Measurements from ENCODE around the gene AGAP3. TPM values are rescaled to one million over a fixed set of nuclear protein-coding genes. Genes with fewer than 3 reads are reported as not detected.

Gene AGAP3
- 100 to 1,000 TPM; 161 to 167 TPM for total RNA-seq
- polyA plus RNA-seq (ENCODE audit: insufficient read length in 6 of 6) = 100 to 1,000 TPM in 2 of 6 donors, 10 to 100 TPM in 4; 83.3 to 103 (median 98.7) TPM
- long read RNA-seq, donor 1, partial matches to known transcripts = 34 of 37 reads
- long read RNA-seq, donor 1, other reads (novel, unspliced or antisense) = 0 of 37 reads
- long read RNA-seq, donor 2, partial matches to known transcripts = 17 of 22 reads
- long read RNA-seq, donor 2, other reads (novel, unspliced or antisense) = 0 of 22 reads
- long read RNA-seq, donor 3, partial matches to known transcripts = 0 of 4 reads
- long read RNA-seq, donor 3, other reads (novel, unspliced or antisense) = 0 of 4 reads
- long read RNA-seq, donor 4, partial matches to known transcripts = 8 of 12 reads
- long read RNA-seq, donor 4, other reads (novel, unspliced or antisense) = 4 of 12 reads
- long read RNA-seq, donor 5, partial matches to known transcripts = 0 of 3 reads
- long read RNA-seq, donor 5, other reads (novel, unspliced or antisense) = 0 of 3 reads
- long read RNA-seq, donor 6, partial matches to known transcripts = 0 of 7 reads
- long read RNA-seq, donor 6, other reads (novel, unspliced or antisense) = 0 of 7 reads
- long read RNA-seq, donor 7, partial matches to known transcripts = 9 of 14 reads
- long read RNA-seq, donor 7, other reads (novel, unspliced or antisense) = 0 of 14 reads
- long read RNA-seq, donor 8, partial matches to known transcripts = 0 of 5 reads
- long read RNA-seq, donor 8, other reads (novel, unspliced or antisense) = 0 of 5 reads
- long read RNA-seq, donor 9 = 0 reads
- long read RNA-seq, donor 10, partial matches to known transcripts = 4 of 7 reads
- long read RNA-seq, donor 10, other reads (novel, unspliced or antisense) = 2 of 7 reads
- long read RNA-seq, donor 11, transcript AGAP3-211 (9 exons, 2,039 nt) = major isoform, 6 of 31 reads
- long read RNA-seq, donor 11, partial matches to known transcripts = 22 of 31 reads
- long read RNA-seq, donor 11, other reads (novel, unspliced or antisense) = 0 of 31 reads
- long read RNA-seq, donor 12, partial matches to known transcripts = 23 of 31 reads
- long read RNA-seq, donor 12, other reads (novel, unspliced or antisense) = 0 of 31 reads

GRCh38 chr7:151085691-151086620 lies at the start of gene AGAP3:
TSS of gene AGAP3 (plus strand) at chr7:151086475. CDS start at chr7:151086742, 267 bp downstream.
- intact Hi-C loops (cut with DNase I) = no loop called here
- ATAC-seq = peak; percentile 77
- Histone ChIP-seq H3K27me3 (peaks cover 0 to 12% of the 10 kb centered on the region in 2 donors), H3K4me1 (peaks cover 47 to 79% of the 10 kb centered on the region in 2 donors), H3K4me3 (peak within 1 kb of the TSS; percentile 67 to 87), H3K36me3 (no peaks in the 10 kb centered on the region), H3K9me3 (no peaks in the 10 kb centered on the region), H3K27ac (peak within 1 kb of the TSS; percentile 90 to 92)
- TF ChIP-seq, protein P1, sequence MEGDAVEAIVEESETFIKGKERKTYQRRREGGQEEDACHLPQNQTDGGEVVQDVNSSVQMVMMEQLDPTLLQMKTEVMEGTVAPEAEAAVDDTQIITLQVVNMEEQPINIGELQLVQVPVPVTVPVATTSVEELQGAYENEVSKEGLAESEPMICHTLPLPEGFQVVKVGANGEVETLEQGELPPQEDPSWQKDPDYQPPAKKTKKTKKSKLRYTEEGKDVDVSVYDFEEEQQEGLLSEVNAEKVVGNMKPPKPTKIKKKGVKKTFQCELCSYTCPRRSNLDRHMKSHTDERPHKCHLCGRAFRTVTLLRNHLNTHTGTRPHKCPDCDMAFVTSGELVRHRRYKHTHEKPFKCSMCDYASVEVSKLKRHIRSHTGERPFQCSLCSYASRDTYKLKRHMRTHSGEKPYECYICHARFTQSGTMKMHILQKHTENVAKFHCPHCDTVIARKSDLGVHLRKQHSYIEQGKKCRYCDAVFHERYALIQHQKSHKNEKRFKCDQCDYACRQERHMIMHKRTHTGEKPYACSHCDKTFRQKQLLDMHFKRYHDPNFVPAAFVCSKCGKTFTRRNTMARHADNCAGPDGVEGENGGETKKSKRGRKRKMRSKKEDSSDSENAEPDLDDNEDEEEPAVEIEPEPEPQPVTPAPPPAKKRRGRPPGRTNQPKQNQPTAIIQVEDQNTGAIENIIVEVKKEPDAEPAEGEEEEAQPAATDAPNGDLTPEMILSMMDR (IDR thresholded peaks at IDR 0.05) = no peak
- DNase-seq = peak; percentile 82 to 99 (median 92)

DNA sequence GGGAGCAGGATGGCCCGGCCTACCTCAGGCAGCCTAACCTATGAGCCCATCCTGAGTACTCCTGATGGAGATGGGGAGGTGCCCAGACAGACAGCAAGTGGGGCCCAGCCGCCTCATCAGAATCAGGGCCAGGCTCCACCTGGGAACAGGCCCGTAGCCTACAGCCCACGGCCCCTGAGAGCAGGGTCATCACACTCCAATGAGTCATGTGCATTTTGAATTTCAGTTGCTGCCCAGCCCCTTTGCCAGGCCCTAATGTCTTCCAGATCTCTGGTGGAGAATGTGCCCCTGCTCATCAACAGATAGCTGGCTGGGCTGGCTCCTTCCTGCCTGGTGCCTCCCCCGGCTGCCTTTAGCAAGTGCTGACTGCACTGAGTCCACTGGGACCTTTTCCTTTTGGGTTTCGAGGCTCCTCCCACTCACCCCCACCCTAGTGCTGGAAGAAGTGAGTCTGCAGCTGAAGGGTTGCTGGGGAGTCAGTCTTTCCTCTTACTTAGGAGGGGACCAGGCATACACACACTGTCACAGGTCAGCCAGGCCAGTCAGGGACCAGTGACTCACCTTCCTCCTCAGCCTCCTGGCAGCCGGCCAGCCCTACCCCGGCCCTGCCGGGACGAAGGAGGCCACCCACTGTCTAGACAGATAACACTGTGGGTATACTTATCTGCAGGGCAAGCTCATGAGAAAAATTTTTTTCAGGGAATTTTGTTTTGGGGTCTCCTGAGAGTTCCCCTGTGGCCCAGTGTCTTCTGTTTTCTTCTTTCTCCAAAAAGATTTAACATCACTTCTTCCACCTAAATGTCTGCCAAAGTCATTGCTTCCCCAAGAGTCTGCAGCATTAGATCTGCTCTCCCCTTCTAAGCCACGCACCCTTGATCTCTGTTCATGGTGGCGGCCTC lies 47.1 kb upstream of the AGAP3 start:
- DNase-seq (peak in 3 of 4 donors; percentile 19 to 94 (median 85)), ATAC-seq (peak; percentile 86)
- peaks cover 0 to 55% of the 10 kb centered on the region in 2 donors for H3K36me3 ChIP-seq
- no peaks in the 10 kb centered on the region for H3K9me3 ChIP-seq
- no peak overlapping the region for H3K4me3 ChIP-seq
- H3K27me3 ChIP-seq = no peaks in the 10 kb centered on the region
- peak overlapping the region; percentile 55 to 71 for H3K27ac ChIP-seq
- intact Hi-C loops (cut with DNase I) = no loop called here
- TF ChIP-seq, protein P1 (IDR thresholded peaks at IDR 0.05) = no peak
- H3K4me1 ChIP-seq = peaks cover 12 to 22% of the 10 kb centered on the region in 2 donors

DNA sequence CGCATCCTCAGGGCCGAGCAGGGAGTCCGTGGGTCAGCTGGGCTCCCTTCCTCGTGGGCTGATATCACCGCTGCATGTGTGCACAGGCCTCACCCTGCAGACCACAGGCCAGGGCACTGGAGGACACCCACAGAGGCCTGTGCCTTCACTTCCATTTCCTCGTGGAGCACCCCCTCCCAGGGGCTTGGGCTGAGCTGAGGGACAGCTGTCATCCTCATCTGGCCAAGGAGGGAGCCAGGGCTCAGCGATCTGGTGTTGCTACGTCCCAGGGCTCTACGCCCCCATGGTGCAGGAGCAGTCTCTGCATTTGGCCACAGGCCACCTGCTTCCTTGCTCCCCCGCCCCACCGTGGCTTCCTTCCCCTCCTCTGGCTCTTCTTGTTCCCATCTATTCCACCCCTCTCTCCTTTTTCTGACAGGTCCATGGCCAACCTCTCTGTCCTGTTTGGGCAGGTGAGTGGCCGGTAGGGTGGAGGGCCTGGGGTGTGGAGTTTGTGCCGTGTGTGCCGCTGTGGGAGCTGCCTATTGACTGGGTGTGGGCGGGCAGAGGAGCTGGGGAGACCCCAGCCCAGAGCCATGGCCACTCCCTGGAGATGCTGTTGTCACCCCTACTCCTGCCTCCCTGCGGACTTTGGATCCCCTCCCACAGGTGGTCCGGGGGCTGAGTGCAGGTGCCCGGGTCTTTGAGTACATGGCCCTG lies 46.3 kb upstream of the AGAP3 start:
- intact Hi-C loops (cut with DNase I) = no loop called here
- Histone ChIP-seq H3K36me3 (peaks cover 0 to 55% of the 10 kb centered on the region in 2 donors), H3K9me3 (no peaks in the 10 kb centered on the region), H3K4me3 (no peak overlapping the region), H3K27ac (peak overlapping the region in 1 of 2 donors; percentile 55), H3K4me1 (peaks cover 12 to 22% of the 10 kb centered on the region in 2 donors), H3K27me3 (no peaks in the 10 kb centered on the region)
- no peak for DNase-seq
- ATAC-seq = peak; percentile 8
- TF ChIP-seq, protein P1 (IDR thresholded peaks at IDR 0.05) = no peak
